MM.1S (cell line): ENCODE data around the gene ZNF609.

ENCODE experiments used
- EZH2 ChIP-seq: fragments of 300-600 bp; sonication (generic); optimal IDR thresholded peaks from 2 replicates; pipeline ENCODE3; 2017; ENCODE audit warnings: low read depth, mild to moderate bottlenecking, antibody characterized with exemption, low read length, mixed read lengths
- EZH2phosphoT487 ChIP-seq: fragments of 300-600 bp; sonication (generic); IDR thresholded peaks from 2 replicates; pipeline ENCODE4 v1.6.1; 2018; ENCODE audit warnings: antibody characterized with exemption, low read length
- TF ChIP-seq, protein P1 (sequence below): fragments of 300-600 bp; sonication (generic); IDR thresholded peaks from 2 replicates; pipeline ENCODE4 v1.5.1; 2016; ENCODE audit warnings: antibody characterized with exemption, low read length, mixed read lengths

DNA sequence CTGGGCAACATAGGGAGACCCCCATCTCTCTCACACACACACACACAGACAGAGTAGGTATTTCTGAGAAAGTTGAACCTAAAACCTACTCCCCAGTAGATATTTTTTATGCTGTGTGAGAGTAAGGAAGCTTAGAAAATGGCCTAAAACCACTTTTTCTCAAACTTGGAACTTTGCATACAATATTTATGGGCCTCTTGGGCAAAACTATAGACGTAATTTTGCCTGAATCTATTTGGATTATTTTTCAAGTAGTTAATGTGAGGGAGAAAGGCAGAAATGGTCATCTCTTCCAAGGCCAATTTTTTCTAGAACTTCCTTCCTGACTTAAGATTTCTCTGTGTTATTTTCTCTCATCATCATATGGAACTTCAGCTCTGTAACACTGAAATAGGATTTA is 81.7 kb downstream of the ZNF609 start:
- TF ChIP-seq, protein P1, sequence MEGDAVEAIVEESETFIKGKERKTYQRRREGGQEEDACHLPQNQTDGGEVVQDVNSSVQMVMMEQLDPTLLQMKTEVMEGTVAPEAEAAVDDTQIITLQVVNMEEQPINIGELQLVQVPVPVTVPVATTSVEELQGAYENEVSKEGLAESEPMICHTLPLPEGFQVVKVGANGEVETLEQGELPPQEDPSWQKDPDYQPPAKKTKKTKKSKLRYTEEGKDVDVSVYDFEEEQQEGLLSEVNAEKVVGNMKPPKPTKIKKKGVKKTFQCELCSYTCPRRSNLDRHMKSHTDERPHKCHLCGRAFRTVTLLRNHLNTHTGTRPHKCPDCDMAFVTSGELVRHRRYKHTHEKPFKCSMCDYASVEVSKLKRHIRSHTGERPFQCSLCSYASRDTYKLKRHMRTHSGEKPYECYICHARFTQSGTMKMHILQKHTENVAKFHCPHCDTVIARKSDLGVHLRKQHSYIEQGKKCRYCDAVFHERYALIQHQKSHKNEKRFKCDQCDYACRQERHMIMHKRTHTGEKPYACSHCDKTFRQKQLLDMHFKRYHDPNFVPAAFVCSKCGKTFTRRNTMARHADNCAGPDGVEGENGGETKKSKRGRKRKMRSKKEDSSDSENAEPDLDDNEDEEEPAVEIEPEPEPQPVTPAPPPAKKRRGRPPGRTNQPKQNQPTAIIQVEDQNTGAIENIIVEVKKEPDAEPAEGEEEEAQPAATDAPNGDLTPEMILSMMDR, result no peak
- no peak for TF ChIP-seq EZH2
- TF ChIP-seq EZH2phosphoT487, result no peak
